Hepatocyte (in vitro differentiated cells): ENCODE results near the gene PBLD.

ENCODE experiments used
- CTCF ChIP-seq: fragments of 200-600 bp; sonication (generic); IDR thresholded peaks from 2 replicates; pipeline ENCODE4 v1.5.1; 2016; ENCODE audit warnings: antibody characterized with exemption, mild to moderate bottlenecking; ENCODE audit not compliant: poor library complexity
- EZH2 ChIP-seq: fragments of 200-600 bp; sonication (generic); IDR thresholded peaks from 2 replicates; pipeline ENCODE4 v1.6.1; 2016; ENCODE audit warnings: antibody characterized with exemption, mild to moderate bottlenecking, borderline replicate concordance
- EZH2phosphoT487 ChIP-seq: fragments of 200-600 bp; sonication (generic); IDR thresholded peaks from one replicate; pipeline ENCODE4 v1.6.1; 2018; ENCODE audit warnings: antibody characterized with exemption, mild to moderate bottlenecking, low read depth, moderate library complexity; ENCODE audit not compliant: unreplicated experiment, severe bottlenecking

- TF ChIP-seq CTCF (no peak), EZH2 (no peak), EZH2phosphoT487 (no peak)
Measured at GRCh38 chr10:68261132-68261856, 71.4 kb downstream of the PBLD start.
